ENCODE results near the gene PAPLN.

DNA sequence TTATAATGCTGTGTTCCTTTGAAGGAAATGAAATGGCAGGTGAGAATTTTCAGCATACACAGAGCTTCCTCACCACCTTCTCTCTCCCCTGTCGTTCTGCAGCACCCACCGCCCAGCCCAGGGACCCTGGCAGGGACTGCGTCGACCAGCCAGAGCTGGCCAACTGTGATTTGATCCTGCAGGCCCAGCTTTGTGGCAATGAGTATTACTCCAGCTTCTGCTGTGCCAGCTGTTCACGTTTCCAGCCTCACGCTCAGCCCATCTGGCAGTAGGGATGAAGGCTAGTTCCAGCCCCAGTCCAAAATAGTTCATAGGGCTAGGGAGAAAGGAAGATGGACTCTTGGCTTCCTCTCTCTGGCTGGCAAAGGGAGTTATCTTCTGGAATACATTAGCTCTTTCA is 35.1 kb downstream of the PAPLN start:
- TF ChIP-seq, protein P1, sequence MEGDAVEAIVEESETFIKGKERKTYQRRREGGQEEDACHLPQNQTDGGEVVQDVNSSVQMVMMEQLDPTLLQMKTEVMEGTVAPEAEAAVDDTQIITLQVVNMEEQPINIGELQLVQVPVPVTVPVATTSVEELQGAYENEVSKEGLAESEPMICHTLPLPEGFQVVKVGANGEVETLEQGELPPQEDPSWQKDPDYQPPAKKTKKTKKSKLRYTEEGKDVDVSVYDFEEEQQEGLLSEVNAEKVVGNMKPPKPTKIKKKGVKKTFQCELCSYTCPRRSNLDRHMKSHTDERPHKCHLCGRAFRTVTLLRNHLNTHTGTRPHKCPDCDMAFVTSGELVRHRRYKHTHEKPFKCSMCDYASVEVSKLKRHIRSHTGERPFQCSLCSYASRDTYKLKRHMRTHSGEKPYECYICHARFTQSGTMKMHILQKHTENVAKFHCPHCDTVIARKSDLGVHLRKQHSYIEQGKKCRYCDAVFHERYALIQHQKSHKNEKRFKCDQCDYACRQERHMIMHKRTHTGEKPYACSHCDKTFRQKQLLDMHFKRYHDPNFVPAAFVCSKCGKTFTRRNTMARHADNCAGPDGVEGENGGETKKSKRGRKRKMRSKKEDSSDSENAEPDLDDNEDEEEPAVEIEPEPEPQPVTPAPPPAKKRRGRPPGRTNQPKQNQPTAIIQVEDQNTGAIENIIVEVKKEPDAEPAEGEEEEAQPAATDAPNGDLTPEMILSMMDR (conservative IDR thresholded peaks at IDR 0.05; ENCODE audit: low read depth in 2 of 2): no peak
- TF ChIP-seq POLR2AphosphoS5 (IDR thresholded peaks at IDR 0.05; ENCODE audit: low read depth) (no peak), EZH2phosphoT487 (IDR thresholded peaks at IDR 0.05; ENCODE audit: unreplicated experiment) (no peak), CREB1 (CRISPR knock-in tag; IDR thresholded peaks at IDR 0.05; ENCODE audit: low read depth) (no peak), NANOG (IDR thresholded peaks at IDR 0.05; ENCODE audit: borderline replicate concordance) (no peak), EZH2 (IDR thresholded peaks at IDR 0.05; ENCODE audit: low read depth, unreplicated experiment) (no peak), ZNF331 (CRISPR knock-in tag; IDR thresholded peaks at IDR 0.05; ENCODE audit: low read depth) (no peak), ETS1 (IDR thresholded peaks at IDR 0.05) (no peak)
- TF ChIP-seq, protein P2, sequence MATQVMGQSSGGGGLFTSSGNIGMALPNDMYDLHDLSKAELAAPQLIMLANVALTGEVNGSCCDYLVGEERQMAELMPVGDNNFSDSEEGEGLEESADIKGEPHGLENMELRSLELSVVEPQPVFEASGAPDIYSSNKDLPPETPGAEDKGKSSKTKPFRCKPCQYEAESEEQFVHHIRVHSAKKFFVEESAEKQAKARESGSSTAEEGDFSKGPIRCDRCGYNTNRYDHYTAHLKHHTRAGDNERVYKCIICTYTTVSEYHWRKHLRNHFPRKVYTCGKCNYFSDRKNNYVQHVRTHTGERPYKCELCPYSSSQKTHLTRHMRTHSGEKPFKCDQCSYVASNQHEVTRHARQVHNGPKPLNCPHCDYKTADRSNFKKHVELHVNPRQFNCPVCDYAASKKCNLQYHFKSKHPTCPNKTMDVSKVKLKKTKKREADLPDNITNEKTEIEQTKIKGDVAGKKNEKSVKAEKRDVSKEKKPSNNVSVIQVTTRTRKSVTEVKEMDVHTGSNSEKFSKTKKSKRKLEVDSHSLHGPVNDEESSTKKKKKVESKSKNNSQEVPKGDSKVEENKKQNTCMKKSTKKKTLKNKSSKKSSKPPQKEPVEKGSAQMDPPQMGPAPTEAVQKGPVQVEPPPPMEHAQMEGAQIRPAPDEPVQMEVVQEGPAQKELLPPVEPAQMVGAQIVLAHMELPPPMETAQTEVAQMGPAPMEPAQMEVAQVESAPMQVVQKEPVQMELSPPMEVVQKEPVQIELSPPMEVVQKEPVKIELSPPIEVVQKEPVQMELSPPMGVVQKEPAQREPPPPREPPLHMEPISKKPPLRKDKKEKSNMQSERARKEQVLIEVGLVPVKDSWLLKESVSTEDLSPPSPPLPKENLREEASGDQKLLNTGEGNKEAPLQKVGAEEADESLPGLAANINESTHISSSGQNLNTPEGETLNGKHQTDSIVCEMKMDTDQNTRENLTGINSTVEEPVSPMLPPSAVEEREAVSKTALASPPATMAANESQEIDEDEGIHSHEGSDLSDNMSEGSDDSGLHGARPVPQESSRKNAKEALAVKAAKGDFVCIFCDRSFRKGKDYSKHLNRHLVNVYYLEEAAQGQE (IDR thresholded peaks at IDR 0.05; ENCODE audit: unreplicated experiment): no peak

All from GM23338 (cell line).